Activated CD8-positive, alpha-beta memory T cell treated with anti-CD3 and anti-CD28 coated beads, Interleukin-2, amount 50 U/mL, for 1 hour (primary cell): Measurements from ENCODE around the gene SMIM24.
"Not testable (repeated sequence)": the region's sequence is repeated elsewhere in the genome, so short reads cannot be mapped to it uniquely, and the experiment has no call there.

Experiments
- DNase-seq: peaks from one replicate; pipeline ENCODE4 v3.0.0-alpha.2; 2020; ENCODE audit errors: extremely low read depth

Gene SMIM24

GRCh38 chr19:3480383-3481091 lies at the start of gene SMIM24:
SMIM24 (minus strand) TSS chr19:3480525; CDS start chr19:3480463, 62 bp downstream.
- no peak for DNase-seq

DNA sequence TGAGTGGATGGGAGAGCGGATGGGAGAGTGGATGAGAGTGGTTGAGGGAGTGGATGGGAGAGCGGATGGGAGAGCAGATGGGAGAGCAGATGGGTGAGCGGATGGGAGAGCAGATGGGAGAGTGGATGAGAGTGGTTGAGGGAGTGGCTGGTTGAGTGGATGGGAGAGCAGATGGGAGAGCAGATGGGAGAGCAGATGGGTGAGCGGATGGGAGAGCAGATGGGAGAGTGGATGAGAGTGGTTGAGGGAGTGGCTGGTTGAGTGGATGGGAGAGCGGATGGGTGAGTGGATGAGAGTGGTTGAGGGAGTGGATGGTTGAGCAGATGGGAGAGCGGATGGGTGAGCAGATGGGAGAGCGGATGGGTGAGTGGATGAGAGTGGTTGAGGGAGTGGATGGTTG lies 49.0 kb upstream of the SMIM24 start:
- not testable (repeated sequence) for DNase-seq

DNA sequence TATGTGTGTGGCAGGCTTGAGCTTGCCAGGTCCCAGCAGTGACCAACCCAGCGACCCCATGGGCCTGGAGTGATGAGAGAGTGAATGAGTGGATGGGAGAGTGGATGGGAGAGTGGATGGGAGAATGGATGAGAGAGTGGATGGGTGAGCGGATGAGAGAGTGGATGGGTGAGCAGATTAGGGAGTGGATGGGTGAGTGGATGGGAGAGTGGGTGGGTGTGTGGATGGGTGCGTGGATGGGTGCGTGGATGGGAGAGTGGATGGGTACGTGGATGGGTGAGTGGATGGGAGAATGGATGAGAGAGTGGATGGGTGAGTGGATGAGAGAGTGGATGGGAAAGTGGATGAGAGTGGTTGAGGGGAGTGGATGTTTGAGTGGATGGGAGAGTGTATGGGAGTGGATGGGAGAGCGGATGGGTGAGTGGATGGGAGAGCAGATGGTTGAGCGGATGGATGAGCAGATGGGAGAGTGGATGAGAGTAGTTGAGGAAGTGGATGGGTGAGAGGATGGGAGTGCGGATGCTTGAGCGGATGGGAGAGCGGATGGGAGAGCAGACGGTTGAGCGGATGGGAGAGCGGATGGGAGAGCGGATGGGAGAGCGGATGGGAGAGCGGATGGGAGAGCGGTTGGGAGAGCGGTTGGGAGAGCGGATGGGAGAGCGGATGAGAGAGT lies 48.4 kb upstream of the SMIM24 start:
- DNase-seq: no peak

DNA sequence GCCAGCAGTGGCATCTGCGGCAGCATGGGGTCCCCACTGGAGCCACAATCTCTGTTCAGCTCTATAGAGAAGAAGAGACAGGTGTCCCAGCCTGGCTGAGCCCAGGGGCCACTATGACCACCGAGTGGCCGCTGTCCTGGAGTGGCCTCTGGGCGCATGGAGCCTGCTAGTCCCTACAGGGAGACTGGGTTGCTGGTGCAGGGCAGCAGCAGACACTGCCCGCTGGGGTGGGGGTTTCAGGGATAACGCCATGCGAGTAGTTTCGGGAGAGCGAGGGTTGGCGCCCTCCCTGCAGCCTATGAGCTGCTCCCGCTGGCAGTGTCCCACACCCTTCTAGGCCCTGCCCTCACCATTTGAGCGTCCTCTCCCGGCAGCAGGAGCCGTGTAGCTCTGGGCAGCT lies 47.8 kb upstream of the SMIM24 start:
- DNase-seq: no peak

- no peak for DNase-seq
Observed at GRCh38 chr19:3527238-3527910, 47.0 kb upstream of the SMIM24 start.

DNA sequence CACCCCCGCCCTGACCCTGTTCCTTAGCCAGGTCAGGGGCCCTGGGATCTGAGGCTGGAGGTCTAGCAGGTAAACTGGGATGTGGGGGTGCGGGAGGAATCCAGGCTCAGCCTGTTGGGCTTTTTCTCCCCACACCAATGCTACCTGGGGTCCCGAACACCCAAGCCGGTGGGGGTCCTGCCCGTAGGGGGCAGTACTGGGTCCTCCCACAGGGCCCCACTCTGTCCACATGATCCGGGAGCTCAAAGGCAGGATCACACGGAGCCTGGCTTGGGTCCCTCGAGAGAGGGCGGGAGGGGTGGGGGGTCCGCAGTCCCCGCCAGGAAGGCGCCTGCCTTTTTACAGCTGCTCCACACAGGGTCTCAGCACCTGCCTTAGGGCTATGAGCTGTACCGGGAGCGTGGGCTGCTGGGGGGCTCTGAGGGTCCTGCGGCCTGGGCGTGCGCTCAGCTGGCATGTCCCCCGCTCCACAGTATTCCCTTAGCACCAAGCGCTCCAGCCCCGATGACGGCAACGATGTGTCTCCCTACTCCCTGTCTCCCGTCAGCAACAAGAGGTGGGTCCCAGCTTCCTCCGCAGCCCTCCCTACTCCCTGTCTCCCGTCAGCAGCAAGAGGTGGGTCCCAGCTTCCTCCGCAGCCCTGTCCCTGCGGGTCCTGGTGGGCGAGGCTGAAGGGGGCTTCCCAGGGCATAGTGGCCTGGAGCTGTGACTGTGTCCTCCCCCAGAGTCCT lies 46.3 kb upstream of the SMIM24 start:
- no peak for DNase-seq

DNA sequence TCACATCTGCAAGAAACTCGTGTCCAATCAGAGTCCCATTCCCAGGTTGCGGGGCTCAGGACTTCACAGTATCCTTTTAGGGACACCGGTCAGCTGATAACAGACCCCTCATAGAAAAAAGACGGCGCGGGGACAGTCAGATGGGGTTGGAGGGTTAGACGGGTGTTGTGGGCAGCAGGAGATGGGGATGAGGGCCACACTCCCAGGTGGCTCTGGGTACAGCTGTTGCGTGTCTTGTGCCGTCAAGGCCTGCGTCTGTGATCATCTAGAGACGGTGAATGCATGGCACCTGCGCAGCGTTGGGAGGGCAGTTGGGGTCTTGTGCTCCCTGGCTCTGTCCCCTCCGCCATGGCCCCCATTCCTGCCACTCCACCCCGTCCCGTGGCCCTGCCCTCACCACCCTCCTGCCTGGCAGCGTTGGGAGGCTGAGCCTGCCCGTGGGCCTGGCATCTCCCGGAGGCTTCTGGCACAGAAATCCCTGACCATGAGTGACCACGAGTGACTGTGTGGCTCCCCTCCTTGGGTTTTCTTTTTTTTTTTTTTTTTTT lies 44.7 kb upstream of the SMIM24 start:
- no peak for DNase-seq

- no peak for DNase-seq
Observed at GRCh38 chr19:3524078-3524842, 43.9 kb upstream of the SMIM24 start.

GRCh38 chr19:3523361-3524077 lies 43.2 kb upstream of the SMIM24 start:
- no peak for DNase-seq

DNA sequence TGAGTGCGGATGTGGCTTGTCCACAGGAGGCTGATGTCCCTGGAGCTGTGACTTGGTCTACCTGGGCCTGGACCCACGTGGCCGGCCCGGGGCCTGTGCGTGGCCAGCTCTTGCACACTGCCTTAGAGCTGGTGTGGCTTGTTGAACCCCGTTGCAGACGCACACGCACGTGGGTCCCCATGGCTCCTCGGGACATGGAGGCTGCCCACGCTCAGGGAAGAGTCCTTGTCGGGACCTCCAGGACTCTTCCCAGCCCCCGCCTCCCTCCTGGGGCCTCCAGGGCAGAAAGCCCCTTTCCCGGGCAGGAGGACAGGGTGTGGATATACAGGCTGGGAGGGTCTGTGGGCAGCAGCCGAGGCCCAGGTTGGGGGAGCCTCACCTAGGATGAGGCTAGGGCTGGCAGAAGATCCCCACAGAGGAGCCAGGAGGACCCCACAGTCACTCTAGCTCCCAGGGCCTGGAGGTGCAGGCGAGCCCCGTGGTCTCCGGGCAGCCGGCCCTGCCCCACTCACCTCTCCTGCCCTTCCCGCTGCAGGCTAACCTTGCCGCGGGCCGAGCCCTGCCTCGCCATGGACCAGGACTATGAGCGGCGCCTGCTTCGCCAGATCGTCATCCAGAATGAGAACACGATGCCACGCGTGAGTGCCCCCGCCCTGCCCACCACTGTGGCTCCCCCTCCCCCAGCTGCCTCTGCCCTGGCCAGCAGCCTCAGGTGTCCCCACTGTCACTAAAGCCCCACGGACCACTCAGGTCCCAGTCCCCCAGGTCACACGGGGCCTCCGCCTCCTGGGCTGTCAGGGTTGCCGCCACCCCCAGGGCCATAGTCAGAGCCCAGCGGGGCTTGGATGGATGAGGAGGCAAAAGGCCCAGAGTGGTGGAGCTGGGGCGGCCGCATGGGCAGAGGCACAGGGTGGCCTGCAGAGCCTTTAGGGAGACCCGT lies 42.4 kb upstream of the SMIM24 start:
- DNase-seq: no peak

- no peak for DNase-seq
Observed at GRCh38 chr19:3521104-3521445, 40.8 kb upstream of the SMIM24 start.

DNA sequence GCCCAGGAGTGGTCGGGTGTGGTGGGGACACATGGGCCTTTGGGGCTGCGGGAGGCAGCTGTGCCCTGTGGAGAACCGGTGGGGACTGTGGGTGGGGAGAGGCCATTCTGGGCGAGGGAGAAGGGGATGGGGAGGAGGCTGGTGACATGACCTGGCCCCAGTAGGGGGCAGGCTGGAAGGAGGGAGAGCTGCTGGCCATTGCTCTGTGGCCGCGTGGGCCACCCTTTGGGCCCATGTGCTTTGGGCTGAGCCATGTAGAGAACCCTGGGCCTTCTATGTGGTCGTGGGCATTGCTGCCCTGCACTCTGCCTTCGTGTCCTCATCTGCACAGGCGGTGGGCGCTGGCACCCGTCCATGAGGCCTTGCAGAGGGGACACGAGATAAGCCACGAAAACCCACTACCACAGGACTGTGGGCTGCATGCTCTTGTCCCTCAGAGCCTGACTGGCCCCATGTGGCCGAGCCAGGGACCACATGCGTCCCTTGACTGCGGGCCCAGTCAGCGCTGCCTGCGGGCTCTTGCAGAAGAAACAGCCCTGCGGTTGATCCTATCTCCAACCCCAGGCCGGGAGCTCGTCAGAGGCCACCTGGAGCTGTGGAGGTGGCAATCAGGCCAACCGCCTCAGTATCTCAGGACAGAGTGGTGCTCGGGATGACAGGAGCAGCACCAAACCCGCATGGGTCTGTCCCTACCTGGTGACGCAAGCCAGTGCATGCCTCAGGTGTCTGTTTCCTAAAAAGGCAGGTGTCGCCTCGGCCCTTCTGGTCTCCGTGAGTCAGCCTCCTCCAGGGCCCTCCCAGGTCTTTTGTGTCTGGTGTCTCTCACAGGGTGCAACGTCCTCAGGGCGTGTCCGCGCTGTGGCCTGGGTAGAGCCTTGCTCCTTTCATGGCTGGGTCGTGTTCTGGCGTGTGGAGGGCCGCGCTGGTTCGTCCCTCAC lies 40.1 kb upstream of the SMIM24 start:
- no peak for DNase-seq

GRCh38 chr19:3519126-3519525 lies 38.8 kb upstream of the SMIM24 start:
- no peak for DNase-seq

- no peak for DNase-seq
Observed at GRCh38 chr19:3518659-3519058, 38.3 kb upstream of the SMIM24 start.

- no peak for DNase-seq
Observed at GRCh38 chr19:3518255-3518654, 37.9 kb upstream of the SMIM24 start.

DNA sequence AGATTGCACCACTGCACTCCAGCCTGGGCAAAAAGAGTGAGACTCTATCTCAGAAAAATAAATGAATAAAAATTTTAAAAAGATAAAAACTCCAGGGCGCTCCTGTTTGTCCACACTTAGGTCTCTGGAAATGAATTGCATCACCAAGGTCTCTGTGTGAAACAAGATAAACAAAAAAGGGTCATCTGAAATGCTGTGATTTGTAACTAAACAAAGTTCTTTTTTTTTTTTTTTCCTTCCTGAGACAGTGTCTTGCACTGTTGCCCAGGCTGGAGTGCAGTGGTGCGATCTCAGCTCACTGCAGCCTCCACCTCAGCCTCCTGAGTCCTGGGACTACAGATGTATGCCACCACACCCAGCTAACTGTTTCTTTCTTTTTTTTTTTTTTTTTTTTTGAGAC lies 37.3 kb upstream of the SMIM24 start:
- DNase-seq: no peak

DNA sequence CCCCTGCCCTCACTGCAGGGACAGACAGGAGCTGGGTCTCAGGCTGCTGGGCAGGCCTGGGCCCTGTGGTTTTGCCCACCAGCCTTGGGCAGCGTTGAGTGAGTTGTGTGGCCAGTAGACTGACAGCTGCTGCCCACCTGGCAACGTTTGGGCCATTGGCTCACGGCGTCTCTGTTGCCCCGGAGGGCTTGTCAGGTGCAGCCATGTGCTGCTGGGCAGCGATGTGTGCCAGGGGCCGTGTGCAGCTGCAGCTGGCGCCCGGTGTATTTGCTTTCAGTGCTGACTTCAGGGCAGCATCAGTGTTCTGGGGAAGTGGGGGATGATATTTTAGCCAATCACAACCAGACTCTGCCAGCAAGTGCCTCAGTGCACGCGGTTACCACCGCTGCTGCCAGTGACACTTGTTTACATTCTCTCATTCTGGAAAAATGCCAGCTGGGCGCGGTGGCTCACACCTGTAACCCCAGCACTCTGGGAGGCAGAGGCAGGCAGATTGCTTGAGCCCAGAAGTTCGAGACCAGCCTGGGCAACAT lies 36.4 kb upstream of the SMIM24 start:
- DNase-seq: no peak

DNA sequence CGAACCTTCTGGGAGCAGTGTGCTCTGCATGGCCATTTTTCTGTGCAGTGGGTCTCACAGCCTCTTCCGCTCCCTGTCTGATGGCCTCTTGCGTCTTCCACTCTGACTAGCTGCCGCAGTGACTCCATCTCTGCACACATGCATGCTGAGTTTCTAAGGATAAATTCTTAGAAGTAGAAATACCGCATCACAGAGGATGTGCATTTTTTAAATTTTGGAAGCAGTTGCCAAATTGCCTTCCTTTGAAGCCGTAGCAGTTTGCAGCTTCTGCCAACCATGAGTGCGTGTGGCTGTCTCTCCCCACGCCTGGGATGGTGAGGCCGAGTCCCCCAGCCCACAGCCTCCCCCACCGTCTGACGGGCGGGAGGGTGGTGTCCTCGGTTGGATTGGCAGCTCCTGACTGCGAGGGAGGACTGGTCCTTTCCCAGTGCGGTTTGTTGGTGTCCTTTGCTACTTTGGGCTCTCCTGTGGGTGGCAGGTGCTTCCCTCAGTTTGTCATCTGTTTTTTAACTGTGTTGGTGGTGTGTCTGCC lies 35.6 kb upstream of the SMIM24 start:
- no peak for DNase-seq
